A549 (cell line): ENCODE data around the gene OR7G3. TPM values are rescaled to one million over a fixed set of nuclear protein-coding genes. Genes with fewer than 3 reads are reported as not detected.

Experiments
- ATAC-seq, 2 experiments: fragments of 200-7000 bp in 1 of 2; fragments of >200 bp in 1 of 2; cut with Nextera tagmentation in 1 of 2; cut with Tn5 transposase in 1 of 2; 3 replicates each; pipeline versions ENCODE4 v1.8.0 to v1.9.1; 2018 to 2020; ENCODE audit warnings: mild to moderate bottlenecking in 1 of 2, moderate library complexity in 1 of 2
- CTCF ChIA-PET: fragments of 300-600 bp; sonication (Branson Sonifier 250); formaldehyde crosslinking; extraction: SDS; loops from one replicate; lab custom pipeline; 2021; ENCODE audit warnings: antibody characterized with exemption, inconsistent platforms; lab: Yijun Ruan, JAX
- POLR2A ChIA-PET: fragments of 350-600 bp; formaldehyde crosslinking; extraction: SDS; loops from one replicate; lab custom pipeline; 2021; ENCODE audit warnings: antibody characterized with exemption, inconsistent platforms; lab: Yijun Ruan, JAX
- DNase-seq, 2 experiments: peaks; one replicate each; pipeline versions ENCODE4 v3.0.0 to v3.0.0-alpha.2; 2011 to 2016; ENCODE audit warnings: low read depth in 1 of 2, low spot score in 1 of 2
- FAIRE-seq: peaks from 2 replicates; lab custom pipeline; 2011; peaks lifted over from hg19 to GRCh38; lab: Jason Lieb, UNC
- H3K27ac ChIP-seq, 2 experiments: fragments of >200 bp; sonication (Bioruptor Twin); formaldehyde crosslinking; 3 replicates each; pipeline ENCODE4 v1.5.1; 2016 to 2017
- H3K4me1 ChIP-seq: fragments of >200 bp; sonication (Bioruptor Twin); formaldehyde crosslinking; 3 replicates; pipeline ENCODE4 v1.6.1; 2016
- H3K4me2 ChIP-seq: fragments of >200 bp; sonication (Bioruptor Twin); formaldehyde crosslinking; 3 replicates; pipeline ENCODE4 v1.6.1; 2016
- H3K4me3 ChIP-seq: fragments of >200 bp; sonication (Bioruptor Twin); formaldehyde crosslinking; 3 replicates; pipeline ENCODE4 v1.5.1; 2016
- H3K9me3 ChIP-seq: fragments of >200 bp; sonication (Bioruptor Twin); formaldehyde crosslinking; 3 replicates; pipeline ENCODE4 v1.6.1; 2016
- ATOH8 ChIP-seq: fragments of 250-450 bp; sonication (Bioruptor Pico); IDR thresholded peaks from 2 replicates; pipeline ENCODE4 v1.5.0; 2020; ENCODE audit warnings: low read depth, mild to moderate bottlenecking, moderate library complexity
- BCL3 ChIP-seq: fragments of >200 bp; sonication (Bioruptor Twin); formaldehyde crosslinking; IDR thresholded peaks from 3 replicates; pipeline ENCODE4 v1.6.1; 2016
- BHLHE40 ChIP-seq: IDR thresholded peaks from 2 replicates; pipeline ENCODE4 v1.6.1; 2012; ENCODE audit warnings: low read depth, low read length, inconsistent platforms
- CBX8 ChIP-seq: fragments of 200-600 bp; sonication (generic); IDR thresholded peaks from 2 replicates; pipeline ENCODE4 v1.6.1; 2016
- CHD2 ChIP-seq: fragments of 150-350 bp; IDR thresholded peaks from 2 replicates; pipeline ENCODE4 v1.6.1; 2014; ENCODE audit warnings: low read length; ENCODE audit not compliant: partially characterized antibody
- CHD4 ChIP-seq: fragments of 200-600 bp; sonication (generic); IDR thresholded peaks from 2 replicates; pipeline ENCODE4 v1.6.1; 2016; ENCODE audit warnings: antibody characterized with exemption, mild to moderate bottlenecking, borderline replicate concordance
- E2F6 ChIP-seq: IDR thresholded peaks from 2 replicates; pipeline ENCODE4 v1.6.1; 2012; ENCODE audit warnings: low read depth, borderline replicate concordance
- EHF ChIP-seq: fragments of 250-450 bp; sonication (Bioruptor Pico); IDR thresholded peaks from 2 replicates; pipeline ENCODE4 v1.5.0; 2020; ENCODE audit warnings: mild to moderate bottlenecking
- EHMT2 ChIP-seq: fragments of 200-600 bp; sonication (generic); IDR thresholded peaks from 2 replicates; pipeline ENCODE4 v1.6.1; 2016; ENCODE audit warnings: antibody characterized with exemption, low read depth, mild to moderate bottlenecking, moderate library complexity
- ESRRA ChIP-seq: fragments of 150-350 bp; IDR thresholded peaks from 2 replicates; pipeline ENCODE4 v1.6.1; 2014; ENCODE audit warnings: mild to moderate bottlenecking, low read length, borderline replicate concordance
- FOSB ChIP-seq: fragments of 250-450 bp; sonication (Bioruptor Pico); IDR thresholded peaks from 2 replicates; pipeline ENCODE4 v1.5.0; 2020; ENCODE audit warnings: mild to moderate bottlenecking, moderate library complexity
- FOXS1 ChIP-seq: fragments of 250-450 bp; sonication (Bioruptor Pico); IDR thresholded peaks from 2 replicates; pipeline ENCODE4 v1.5.0; 2020; ENCODE audit warnings: mild to moderate bottlenecking, moderate library complexity
- HDAC2 ChIP-seq: fragments of 200-600 bp; sonication (generic); IDR thresholded peaks from 2 replicates; pipeline ENCODE4 v1.6.1; 2016
- HEYL ChIP-seq: fragments of 250-450 bp; sonication (Bioruptor Pico); IDR thresholded peaks from 2 replicates; pipeline ENCODE4 v1.8.0; 2021; ENCODE audit warnings: mild to moderate bottlenecking, moderate library complexity
- HOXB13 ChIP-seq: fragments of 250-450 bp; sonication (Bioruptor Pico); IDR thresholded peaks from 2 replicates; pipeline ENCODE4 v1.5.0; 2020; ENCODE audit warnings: low read depth, mild to moderate bottlenecking, moderate library complexity
- HOXB5 ChIP-seq: fragments of 250-450 bp; sonication (Bioruptor Pico); IDR thresholded peaks from 2 replicates; pipeline ENCODE4 v1.5.0; 2020; ENCODE audit warnings: mild to moderate bottlenecking, moderate library complexity
- JUN ChIP-seq, 2 experiments: fragments of >200 bp; sonication (Bioruptor Twin); formaldehyde crosslinking; IDR thresholded peaks; 2 replicates in 1 of 2; 3 replicates in 1 of 2; pipeline ENCODE4 v1.6.1; 2016 to 2017
- JUNB ChIP-seq: fragments of >200 bp; sonication (Bioruptor Twin); formaldehyde crosslinking; IDR thresholded peaks from 2 replicates; pipeline ENCODE4 v1.6.1; 2016
- KDM1A ChIP-seq: fragments of 200-600 bp; sonication (generic); IDR thresholded peaks from 2 replicates; pipeline ENCODE4 v1.6.1; 2016; ENCODE audit warnings: low read depth, mild to moderate bottlenecking
- KDM5A ChIP-seq: fragments of 200-600 bp; sonication (generic); IDR thresholded peaks from 2 replicates; pipeline ENCODE4 v1.6.1; 2016; ENCODE audit warnings: antibody characterized with exemption, mild to moderate bottlenecking
- MAFK ChIP-seq: fragments of 450-650 bp; IDR thresholded peaks from 2 replicates; pipeline ENCODE4 v1.6.1; 2014; ENCODE audit not compliant: partially characterized antibody
- MAZ ChIP-seq: fragments of 150-350 bp; IDR thresholded peaks from 2 replicates; pipeline ENCODE4 v1.6.1; 2014; ENCODE audit warnings: antibody characterized with exemption, low read depth, low read length, borderline replicate concordance
- MYC ChIP-seq: IDR thresholded peaks from 2 replicates; pipeline ENCODE4 v1.6.1; 2012; ENCODE audit warnings: mild to moderate bottlenecking, inconsistent platforms, low read length, improper control_type of control experiment, borderline replicate concordance
- NFE2L2 ChIP-seq: fragments of 150-350 bp; conservative IDR thresholded peaks from 2 replicates; pipeline ENCODE4 v1.6.1; 2014; ENCODE audit warnings: low read length
- RARB ChIP-seq: fragments of 250-450 bp; sonication (Bioruptor Pico); IDR thresholded peaks from 2 replicates; pipeline ENCODE4 v1.8.0; 2021; ENCODE audit warnings: mild to moderate bottlenecking, moderate library complexity
- ZC3H11A ChIP-seq: fragments of 450-650 bp; IDR thresholded peaks from 2 replicates; pipeline ENCODE4 v1.6.1; 2014; ENCODE audit warnings: antibody characterized with exemption, mild to moderate bottlenecking
- ZFP36 ChIP-seq: fragments of 450-650 bp; IDR thresholded peaks from 2 replicates; pipeline ENCODE4 v1.6.1; 2014; ENCODE audit warnings: borderline replicate concordance; ENCODE audit not compliant: partially characterized antibody
- ZSCAN20 ChIP-seq: fragments of 250-450 bp; sonication (Bioruptor Pico); IDR thresholded peaks from 2 replicates; pipeline ENCODE4 v1.8.0; 2022; ENCODE audit warnings: mild to moderate bottlenecking, moderate library complexity
- WGBS: methylation state at CpG from one replicate; pipeline ENCODE4 v1.1.6; 2017; ENCODE audit errors: missing lambda C conversion rate; 5-methylcytosine and 5-hydroxymethylcytosine counted together
- polyA plus RNA-seq, 4 experiments: library from polyadenylated mRNA; depleted of rRNA in 3 of 4; stranded (reverse); fragments of >200 nt; fragmentation: RNase III in 1 of 4; extraction: RNeasy Plus Mini Kit Qiagen cat#74134 plus additional on column Dnase treatment in 1 of 4; gene quantifications; 2 replicates in 3 of 4; 3 replicates in 1 of 4; pipeline ENCODE4 v1.2.3, GENCODE V29; 2011 to 2017
- TF ChIP-seq, protein P1 (sequence below): fragments of >200 bp; sonication (Bioruptor Twin); formaldehyde crosslinking; IDR thresholded peaks from 2 replicates; pipeline ENCODE4 v1.6.1; 2016
- TF ChIP-seq, protein P2 (sequence below): fragments of 200-600 bp; sonication (generic); IDR thresholded peaks from 2 replicates; pipeline ENCODE4 v1.6.1; 2016; ENCODE audit warnings: antibody characterized with exemption, mild to moderate bottlenecking, moderate library complexity

Gene OR7G3
- polyA plus RNA-seq, 2 of the 4 experiments (the other 2 are of a cell fraction), result not detected

DNA sequence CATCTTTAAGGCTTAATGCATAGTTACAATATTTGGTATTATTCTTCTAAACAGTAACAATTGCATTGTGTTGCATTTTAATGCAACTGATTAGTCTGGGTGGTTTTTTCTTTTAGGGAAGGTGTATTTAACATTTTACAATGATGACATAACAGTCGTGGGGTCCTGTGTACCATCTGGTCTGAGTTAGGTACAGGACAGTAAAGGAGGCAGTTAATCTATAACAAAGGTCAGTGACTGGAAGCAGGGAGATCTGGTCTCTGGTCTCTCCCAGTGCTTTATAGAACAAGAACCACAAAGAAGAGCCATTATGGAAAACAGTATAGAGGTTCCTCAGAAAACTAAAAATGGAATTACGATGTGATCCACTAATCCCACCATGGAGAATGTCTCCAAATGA lies 16.8 kb downstream of the OR7G3 start:
- no peak overlapping the region for H3K27ac ChIP-seq
- no peaks in the 10 kb centered on the region for H3K4me1 ChIP-seq
- ATAC-seq, result no peak
- no peak for TF ChIP-seq EHF (CRISPR knock-in tag)
- TF ChIP-seq ZC3H11A, result no peak
- TF ChIP-seq EHMT2, result no peak
- no peak for TF ChIP-seq JUNB
- no peak for TF ChIP-seq KDM5A
- TF ChIP-seq, protein P1, sequence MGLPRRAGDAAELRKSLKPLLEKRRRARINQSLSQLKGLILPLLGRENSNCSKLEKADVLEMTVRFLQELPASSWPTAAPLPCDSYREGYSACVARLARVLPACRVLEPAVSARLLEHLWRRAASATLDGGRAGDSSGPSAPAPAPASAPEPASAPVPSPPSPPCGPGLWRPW, result no peak
- TF ChIP-seq, protein P2, sequence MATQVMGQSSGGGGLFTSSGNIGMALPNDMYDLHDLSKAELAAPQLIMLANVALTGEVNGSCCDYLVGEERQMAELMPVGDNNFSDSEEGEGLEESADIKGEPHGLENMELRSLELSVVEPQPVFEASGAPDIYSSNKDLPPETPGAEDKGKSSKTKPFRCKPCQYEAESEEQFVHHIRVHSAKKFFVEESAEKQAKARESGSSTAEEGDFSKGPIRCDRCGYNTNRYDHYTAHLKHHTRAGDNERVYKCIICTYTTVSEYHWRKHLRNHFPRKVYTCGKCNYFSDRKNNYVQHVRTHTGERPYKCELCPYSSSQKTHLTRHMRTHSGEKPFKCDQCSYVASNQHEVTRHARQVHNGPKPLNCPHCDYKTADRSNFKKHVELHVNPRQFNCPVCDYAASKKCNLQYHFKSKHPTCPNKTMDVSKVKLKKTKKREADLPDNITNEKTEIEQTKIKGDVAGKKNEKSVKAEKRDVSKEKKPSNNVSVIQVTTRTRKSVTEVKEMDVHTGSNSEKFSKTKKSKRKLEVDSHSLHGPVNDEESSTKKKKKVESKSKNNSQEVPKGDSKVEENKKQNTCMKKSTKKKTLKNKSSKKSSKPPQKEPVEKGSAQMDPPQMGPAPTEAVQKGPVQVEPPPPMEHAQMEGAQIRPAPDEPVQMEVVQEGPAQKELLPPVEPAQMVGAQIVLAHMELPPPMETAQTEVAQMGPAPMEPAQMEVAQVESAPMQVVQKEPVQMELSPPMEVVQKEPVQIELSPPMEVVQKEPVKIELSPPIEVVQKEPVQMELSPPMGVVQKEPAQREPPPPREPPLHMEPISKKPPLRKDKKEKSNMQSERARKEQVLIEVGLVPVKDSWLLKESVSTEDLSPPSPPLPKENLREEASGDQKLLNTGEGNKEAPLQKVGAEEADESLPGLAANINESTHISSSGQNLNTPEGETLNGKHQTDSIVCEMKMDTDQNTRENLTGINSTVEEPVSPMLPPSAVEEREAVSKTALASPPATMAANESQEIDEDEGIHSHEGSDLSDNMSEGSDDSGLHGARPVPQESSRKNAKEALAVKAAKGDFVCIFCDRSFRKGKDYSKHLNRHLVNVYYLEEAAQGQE, result no peak
- no peak for TF ChIP-seq HOXB13 (CRISPR knock-in tag)
- no peak for TF ChIP-seq ATOH8 (CRISPR knock-in tag)
- TF ChIP-seq CBX8, result no peak
- no peak for TF ChIP-seq E2F6
- no peak for TF ChIP-seq CHD4
- TF ChIP-seq MAFK, result no peak
- no peak for TF ChIP-seq CHD2
- no peak for TF ChIP-seq HEYL (CRISPR knock-in tag)
- no peak for TF ChIP-seq HDAC2
- no peak for TF ChIP-seq MYC
- TF ChIP-seq JUN (IDR thresholded peaks at IDR 0.05), result no peak
- TF ChIP-seq MAZ, result no peak
- no peak for DNase-seq
- H3K9me3 ChIP-seq, result no peaks in the 10 kb centered on the region
- no peak for FAIRE-seq
- H3K4me3 ChIP-seq, result no peak overlapping the region
- H3K4me2 ChIP-seq, result no peak overlapping the region
- CTCF ChIA-PET, result interaction anchor here (0.7 kb wide), 1 partner anchor 43 kb away, joined by 3 read pairs; no protein-coding TSS in a partner anchor
- WGBS, result 8% methylated on average over 2 of the region's 2 CpGs
- POLR2A ChIA-PET, result no interaction called here

DNA sequence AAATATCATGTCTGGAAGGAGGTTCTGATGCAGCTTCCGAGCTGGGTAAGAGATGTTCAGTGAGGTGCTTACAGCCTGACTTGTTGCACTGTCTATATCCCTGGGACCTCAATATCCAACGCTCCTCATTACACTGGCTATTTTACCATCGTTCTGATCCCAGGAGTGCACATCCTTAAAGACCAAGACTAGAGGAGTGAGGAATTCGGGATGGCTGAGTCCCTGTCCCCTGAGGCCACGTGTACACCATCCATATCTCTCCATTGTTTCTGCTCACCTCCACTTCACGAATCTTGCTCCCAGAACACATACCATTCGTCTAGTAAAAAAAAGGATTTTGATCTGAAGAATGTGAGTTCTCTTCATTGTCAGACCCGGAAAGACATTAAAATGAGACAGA lies 19.4 kb downstream of the OR7G3 start, which contains the start of gene OR7G2:
Gene OR7G2, minus strand, starts transcription at position 101 of the 400 bp plus-strand sequence. CDS start 4,232 bp downstream, outside the sequence.
- Histone ChIP-seq H3K4me2 (no peak within 1 kb of the TSS), H3K4me1 (no peaks in the 10 kb centered on the region), H3K9me3 (no peaks in the 10 kb centered on the region), H3K27ac (no peak within 1 kb of the TSS), H3K4me3 (no peak within 1 kb of the TSS)
- ATAC-seq (no peak), FAIRE-seq (no peak), DNase-seq (no peak)
- ChIA-PET CTCF (interaction anchor here (0.7 kb wide), 1 partner anchor 441 kb away, joined by 3 read pairs; no protein-coding TSS in a partner anchor), POLR2A (no interaction called here)
- WGBS, result 1% methylated on average over 8 of the region's 8 CpGs
- TF ChIP-seq ZFP36, result no peak
- no peak for TF ChIP-seq E2F6
- TF ChIP-seq NFE2L2, result no peak
- TF ChIP-seq ESRRA, result no peak
- TF ChIP-seq ZSCAN20, result no peak
- no peak for TF ChIP-seq FOXS1 (CRISPR knock-in tag)
- TF ChIP-seq, protein P1, result no peak
- TF ChIP-seq RARB, result no peak
- no peak for TF ChIP-seq HDAC2
- TF ChIP-seq KDM1A, result no peak
- TF ChIP-seq BHLHE40, result no peak
- no peak for TF ChIP-seq HOXB5
- TF ChIP-seq CBX8, result no peak
- no peak for TF ChIP-seq FOSB (CRISPR knock-in tag)
- no peak for TF ChIP-seq MAZ
- TF ChIP-seq ZC3H11A, result no peak
- no peak for TF ChIP-seq EHF (CRISPR knock-in tag)
- no peak for TF ChIP-seq BCL3
